Measurements from ENCODE around the gene ATOH8.
A peak's percentile ranks its signal among the peaks of the same experiment; 100 is the strongest.

ATOH8 gene

GRCh38 chr2:85779641-85780315 lies 26.0 kb downstream of the ATOH8 start:
- Histone ChIP-seq H3K4me3 (replicated peaks; ENCODE audit: insufficient read depth, low read length) (no peak overlapping the region), H3K27me3 (ENCODE audit: insufficient read depth, poor library complexity, severe bottlenecking) (no peaks in the 10 kb centered on the region), H3K27ac (replicated peaks) (peak overlapping the region; percentile 48)
- peak; percentile 76 to 82 for DNase-seq (ENCODE audit: low read depth in 1 of 2, low spot score in 1 of 2)
- TF ChIP-seq REST (IDR thresholded peaks at IDR 0.05; ENCODE audit: insufficient replicate concordance, low read depth) (no peak), CTCF (IDR thresholded peaks at IDR 0.05; ENCODE audit: insufficient read depth, low read length) (no peak), POLR2AphosphoS5 (IDR thresholded peaks at IDR 0.05; ENCODE audit: low read depth) (peak; percentile 62), SPI1 (IDR thresholded peaks at IDR 0.05; ENCODE audit: borderline replicate concordance, low read depth) (peak; percentile 23; the same call in 1 of the 2 replicates), GABPA (IDR thresholded peaks at IDR 0.05; ENCODE audit: low read depth) (no peak)

- Histone ChIP-seq H3K4me3 (replicated peaks; ENCODE audit: insufficient read depth, low read length) (no peak overlapping the region), H3K27ac (replicated peaks) (no peak overlapping the region), H3K27me3 (ENCODE audit: insufficient read depth, poor library complexity, severe bottlenecking) (no peaks in the 10 kb centered on the region)
- no peak for DNase-seq (ENCODE audit: low read depth in 1 of 2, low spot score in 1 of 2)
- TF ChIP-seq REST (IDR thresholded peaks at IDR 0.05; ENCODE audit: insufficient replicate concordance, low read depth): no peak
Observed at GRCh38 chr2:85780316-85781012, 26.7 kb downstream of the ATOH8 start.

DNA sequence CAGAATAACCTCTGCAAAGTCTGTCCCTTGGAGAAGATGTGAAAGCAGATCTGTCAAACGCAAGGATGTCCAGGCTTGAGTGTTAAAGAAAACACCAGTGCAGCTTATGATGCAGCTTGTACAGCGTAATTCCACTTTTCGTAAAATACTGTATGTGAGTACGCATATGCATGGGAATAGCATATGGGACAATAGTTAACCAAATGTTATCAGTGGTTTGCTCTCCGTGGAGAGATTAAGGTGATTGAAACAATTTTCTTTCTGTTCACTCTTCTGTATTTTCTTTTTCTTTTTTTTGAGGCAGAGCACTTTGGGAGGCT lies 27.2 kb downstream of the ATOH8 start:
- Histone ChIP-seq H3K27me3 (ENCODE audit: insufficient read depth, poor library complexity, severe bottlenecking) (no peaks in the 10 kb centered on the region), H3K27ac (replicated peaks) (no peak overlapping the region), H3K4me3 (replicated peaks; ENCODE audit: insufficient read depth, low read length) (no peak overlapping the region)
- DNase-seq (ENCODE audit: low read depth in 1 of 2, low spot score in 1 of 2): no peak
- TF ChIP-seq POLR2AphosphoS5 (IDR thresholded peaks at IDR 0.05; ENCODE audit: low read depth): no peak
- TF ChIP-seq REST (IDR thresholded peaks at IDR 0.05; ENCODE audit: insufficient replicate concordance, low read depth): no peak
- TF ChIP-seq GABPA (IDR thresholded peaks at IDR 0.05; ENCODE audit: low read depth): no peak
- TF ChIP-seq CTCF (IDR thresholded peaks at IDR 0.05; ENCODE audit: insufficient read depth, low read length): no peak
- TF ChIP-seq SPI1 (IDR thresholded peaks at IDR 0.05; ENCODE audit: borderline replicate concordance, low read depth): no peak
